H1 (cell line): ENCODE results near the gene TNS1. TPM values are rescaled to one million over a fixed set of nuclear protein-coding genes. Genes with fewer than 3 reads are reported as not detected.

Experiments used
- CBX5 ChIP-seq: fragments of 300-800, 300-1000 bp; sonication (generic); IDR thresholded peaks from 2 replicates; pipeline ENCODE4 v1.7.1; 2016; ENCODE audit warnings: antibody characterized with exemption, low read length, low read depth
- KDM4A ChIP-seq: IDR thresholded peaks from one replicate; pipeline ENCODE4 v1.7.1; 2012; ENCODE audit warnings: low read depth, mild to moderate bottlenecking, moderate library complexity, low read length, inconsistent platforms; ENCODE audit not compliant: severe bottlenecking
- POU5F1 ChIP-seq: IDR thresholded peaks from 2 replicates; pipeline ENCODE4 v1.6.1; 2011; ENCODE audit warnings: low read depth, mild to moderate bottlenecking, low read length, moderate library complexity
- RXRA ChIP-seq: IDR thresholded peaks from 2 replicates; pipeline ENCODE4 v1.6.1; 2011; ENCODE audit warnings: low read depth, mild to moderate bottlenecking, low read length, moderate library complexity; ENCODE audit not compliant: insufficient read depth
- polyA plus RNA-seq, 7 experiments: library from polyadenylated mRNA; depleted of rRNA in 3 of 7; stranded (reverse) in 5 of 7; unstranded in 2 of 7; fragments of >200 nt in 5 of 7; fragments of 200-250 nt in 2 of 7; gene quantifications; 1 replicate in 5 of 7; 2 replicates in 1 of 7; 4 replicates in 1 of 7; pipeline versions ENCODE4 v1.2.1 to v1.2.3, GENCODE V29; 2011 to 2013; ENCODE audit warnings: missing spikeins in 2 of 7, mixed read lengths in 2 of 7
- total RNA-seq: library from RNA; stranded (reverse); fragmentation: NEBNext Ultra II Directional; extraction: Animal tissue kit (Norgen Biotek cat#: 25700); gene quantifications from 2 replicates; pipeline ENCODE4 v1.2.1, GENCODE V29; 2021

Gene TNS1
- total and polyA plus RNA-seq, 2 of the 8 experiments (the other 6 are each of a cell fraction or from before 2014, with no cell fraction given): 1.5 to 5.1 TPM

GRCh38 chr2:217845301-217845700 is 157.5 kb downstream of the TNS1 start (continued):
- TF ChIP-seq CBX5 (no peak), POU5F1 (no peak), RXRA (no peak), KDM4A (no peak)
